Activated B cell treated with CpG ODN at 0.5 μM for 24 hours (primary cell): ENCODE results near the gene ZP3. TPM values are rescaled to one million over a fixed set of nuclear protein-coding genes. Genes with fewer than 3 reads are reported as not detected.
"Not testable (repeated sequence)": the region's sequence is repeated elsewhere in the genome, so short reads cannot be mapped to it uniquely, and the experiment has no call there.

Source experiments
- ATAC-seq: fragments of 200-7000 bp; cut with Tn5 transposase; one replicate; pipeline ENCODE4 v1.10.0; 2021; ENCODE audit warnings: low read depth, mild to moderate bottlenecking, moderate library complexity
- CTCF ChIA-PET: fragments of 350-600 bp; sonication (Branson Sonifier 250); formaldehyde crosslinking; loops from one replicate; lab custom pipeline; 2021; ENCODE audit warnings: antibody characterized with exemption; lab: Charles Lee
- POLR2A ChIA-PET: fragments of 350-600 bp; sonication (Branson Sonifier 250); formaldehyde crosslinking; loops from one replicate; lab custom pipeline; 2021; ENCODE audit warnings: antibody characterized with exemption; lab: Charles Lee
- DNase-seq: peaks from one replicate; pipeline ENCODE4 v3.0.0; 2022
- H3K27ac Mint-ChIP-seq: one replicate; pipeline ENCODE4 v1.8.0; 2020; ENCODE audit warnings: mixed read lengths
- H3K27me3 Mint-ChIP-seq: one replicate; pipeline ENCODE4 v1.8.0; 2021; ENCODE audit warnings: mixed read lengths
- H3K36me3 Mint-ChIP-seq: one replicate; pipeline ENCODE4 v1.8.0; 2021; ENCODE audit warnings: low read depth, mixed read lengths
- H3K4me1 Mint-ChIP-seq: one replicate; pipeline ENCODE4 v1.8.0; 2021; ENCODE audit warnings: mixed read lengths
- H3K4me3 Mint-ChIP-seq: one replicate; pipeline ENCODE4 v1.8.0; 2020; ENCODE audit warnings: mild to moderate bottlenecking, mixed read lengths
- H3K9me3 Mint-ChIP-seq: one replicate; pipeline ENCODE4 v1.8.0; 2020; ENCODE audit warnings: mixed read lengths
- intact Hi-C: fragments of 100-400 bp; cut with micrococcal nuclease; formaldehyde crosslinking; loops from one replicate; pipeline ENCODE4 v1.15.1; 2024
- total RNA-seq: library from RNA; stranded (reverse); gene quantifications from 2 replicates; pipeline ENCODE4 v1.2.3, GENCODE V29; 2022
- TF ChIP-seq, protein P1 (sequence below): fragments of 200-600 bp; IDR thresholded peaks from one replicate; pipeline ENCODE4 v1.8.0; 2022; ENCODE audit warnings: antibody characterized with exemption, mild to moderate bottlenecking

The ZP3 gene
- total RNA-seq, 1 donor from 2014 or later, result 2.9 TPM

DNA sequence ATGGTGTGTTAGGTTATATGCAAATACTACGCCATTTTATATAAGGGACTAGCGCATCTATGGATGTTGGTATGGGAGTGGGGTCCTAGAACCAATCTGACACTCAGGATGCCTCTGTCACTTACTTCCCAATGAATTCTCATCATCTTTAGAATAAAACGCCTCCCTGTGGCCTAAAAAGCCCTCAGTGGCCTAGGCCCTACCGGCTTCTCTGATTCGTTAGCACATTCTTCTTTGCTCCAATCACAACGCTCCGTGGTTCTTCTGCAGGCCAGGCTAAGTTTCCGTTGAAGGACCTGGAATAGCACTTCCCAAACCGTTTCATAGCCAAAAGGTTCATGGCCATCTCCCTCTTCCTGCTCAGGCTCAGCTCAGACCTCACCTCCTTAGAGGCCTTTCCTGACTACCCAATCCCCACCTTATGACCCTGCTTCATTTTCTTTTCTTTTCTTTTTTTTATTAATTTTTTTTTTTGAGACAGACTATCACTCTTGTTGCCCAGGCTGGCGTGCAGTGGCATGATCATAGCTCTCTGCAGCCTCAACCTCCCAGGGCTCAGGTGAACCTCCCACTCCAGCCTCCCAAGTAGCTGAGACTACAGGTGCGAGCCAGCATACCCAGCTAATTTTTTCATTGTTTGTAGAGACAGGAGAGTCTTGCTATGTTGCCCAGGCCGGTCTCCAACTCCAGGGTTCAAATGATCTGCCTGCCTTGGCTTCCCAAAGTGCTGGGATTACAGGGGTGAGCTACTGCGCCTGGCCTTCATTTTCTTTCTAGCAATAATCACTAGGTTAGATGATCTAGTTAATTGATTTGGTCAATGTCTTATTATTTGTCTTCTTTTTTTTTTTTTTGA is 41.4 kb upstream of the ZP3 start:
- H3K4me1 Mint-ChIP-seq, result peaks cover 15% of the 10 kb centered on the region
- H3K9me3 Mint-ChIP-seq, result no peaks in the 10 kb centered on the region
- DNase-seq (no peak), ATAC-seq (no peak)
- H3K36me3 Mint-ChIP-seq, result no peaks in the 10 kb centered on the region
- intact Hi-C loops, result no loop called here
- no peaks in the 10 kb centered on the region for H3K27me3 Mint-ChIP-seq
- POLR2A ChIA-PET, result interaction anchor here (1.0 kb wide), 1 partner anchor 9 kb away, joined by 3 read pairs; no protein-coding TSS in a partner anchor
- TF ChIP-seq, protein P1, sequence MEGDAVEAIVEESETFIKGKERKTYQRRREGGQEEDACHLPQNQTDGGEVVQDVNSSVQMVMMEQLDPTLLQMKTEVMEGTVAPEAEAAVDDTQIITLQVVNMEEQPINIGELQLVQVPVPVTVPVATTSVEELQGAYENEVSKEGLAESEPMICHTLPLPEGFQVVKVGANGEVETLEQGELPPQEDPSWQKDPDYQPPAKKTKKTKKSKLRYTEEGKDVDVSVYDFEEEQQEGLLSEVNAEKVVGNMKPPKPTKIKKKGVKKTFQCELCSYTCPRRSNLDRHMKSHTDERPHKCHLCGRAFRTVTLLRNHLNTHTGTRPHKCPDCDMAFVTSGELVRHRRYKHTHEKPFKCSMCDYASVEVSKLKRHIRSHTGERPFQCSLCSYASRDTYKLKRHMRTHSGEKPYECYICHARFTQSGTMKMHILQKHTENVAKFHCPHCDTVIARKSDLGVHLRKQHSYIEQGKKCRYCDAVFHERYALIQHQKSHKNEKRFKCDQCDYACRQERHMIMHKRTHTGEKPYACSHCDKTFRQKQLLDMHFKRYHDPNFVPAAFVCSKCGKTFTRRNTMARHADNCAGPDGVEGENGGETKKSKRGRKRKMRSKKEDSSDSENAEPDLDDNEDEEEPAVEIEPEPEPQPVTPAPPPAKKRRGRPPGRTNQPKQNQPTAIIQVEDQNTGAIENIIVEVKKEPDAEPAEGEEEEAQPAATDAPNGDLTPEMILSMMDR, result no peak
- no peak overlapping the region for H3K4me3 Mint-ChIP-seq
- no peak overlapping the region for H3K27ac Mint-ChIP-seq
- CTCF ChIA-PET, result no interaction called here

DNA sequence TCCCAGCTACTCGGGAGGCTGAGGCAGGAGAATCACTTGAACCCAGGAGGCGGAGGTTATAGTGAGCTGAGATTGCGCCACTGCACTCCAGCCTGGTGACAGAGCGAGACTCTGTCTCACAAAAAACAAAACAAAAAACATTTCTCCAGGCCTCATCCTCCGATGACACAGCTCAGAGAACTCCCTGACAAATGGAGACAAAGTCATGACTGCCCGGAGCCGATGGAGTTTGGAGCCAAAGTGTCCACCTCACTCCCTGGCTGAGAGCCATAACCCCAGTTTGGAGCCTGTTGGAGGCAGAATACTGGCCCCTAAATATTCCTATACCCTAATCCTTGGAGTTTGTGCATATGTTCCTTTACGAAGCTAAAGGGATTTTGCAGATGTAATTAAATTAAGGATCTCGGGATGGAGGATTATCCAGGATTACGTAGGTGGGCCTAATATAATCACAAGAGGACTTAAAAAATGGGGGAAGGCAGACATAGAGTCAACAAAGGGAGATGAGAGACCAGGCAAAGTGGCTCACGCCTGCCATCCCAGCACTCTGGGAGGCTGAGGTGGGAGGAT is 38.0 kb upstream of the ZP3 start:
- Mint-ChIP-seq H3K27ac (no peak overlapping the region), H3K9me3 (no peaks in the 10 kb centered on the region), H3K27me3 (no peaks in the 10 kb centered on the region), H3K36me3 (no peaks in the 10 kb centered on the region), H3K4me1 (peaks cover 18% of the 10 kb centered on the region), H3K4me3 (no peak overlapping the region)
- TF ChIP-seq, protein P1, result no peak
- intact Hi-C loops, result no loop called here
- POLR2A ChIA-PET, result interaction anchor here (0.6 kb wide), 1 partner anchor 11 kb away, joined by 3 read pairs; no protein-coding TSS in a partner anchor
- CTCF ChIA-PET, result no interaction called here
- no peak for DNase-seq
- ATAC-seq, result no peak

DNA sequence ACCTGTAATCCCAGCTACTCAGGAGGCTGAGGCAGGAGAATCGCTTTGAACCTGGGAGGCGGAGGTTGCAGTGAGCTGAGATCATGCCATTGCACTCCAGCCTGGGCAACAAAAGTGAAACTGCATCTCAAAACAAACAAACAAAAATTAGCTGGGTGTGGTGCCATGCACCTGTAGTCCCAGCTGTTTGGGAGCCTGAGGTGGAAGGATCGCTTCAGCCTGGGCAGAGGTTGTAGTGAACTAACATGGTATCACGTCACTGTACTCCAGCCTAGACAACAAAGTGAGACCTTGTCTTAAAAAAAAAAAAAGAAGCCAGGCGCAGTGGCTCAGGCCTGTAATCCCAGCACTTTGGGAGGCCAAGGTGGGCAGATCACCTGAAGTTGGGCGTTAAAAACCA is 37.0 kb upstream of the ZP3 start:
- DNase-seq, H3K27ac Mint-ChIP-seq, H3K4me3 Mint-ChIP-seq, CTCF ChIA-PET, ATAC-seq, intact Hi-C loops, POLR2A ChIA-PET, H3K9me3 Mint-ChIP-seq, H3K27me3 Mint-ChIP-seq, H3K36me3 Mint-ChIP-seq: not testable (repeated sequence)
- peaks cover 23% of the 10 kb centered on the region for H3K4me1 Mint-ChIP-seq

DNA sequence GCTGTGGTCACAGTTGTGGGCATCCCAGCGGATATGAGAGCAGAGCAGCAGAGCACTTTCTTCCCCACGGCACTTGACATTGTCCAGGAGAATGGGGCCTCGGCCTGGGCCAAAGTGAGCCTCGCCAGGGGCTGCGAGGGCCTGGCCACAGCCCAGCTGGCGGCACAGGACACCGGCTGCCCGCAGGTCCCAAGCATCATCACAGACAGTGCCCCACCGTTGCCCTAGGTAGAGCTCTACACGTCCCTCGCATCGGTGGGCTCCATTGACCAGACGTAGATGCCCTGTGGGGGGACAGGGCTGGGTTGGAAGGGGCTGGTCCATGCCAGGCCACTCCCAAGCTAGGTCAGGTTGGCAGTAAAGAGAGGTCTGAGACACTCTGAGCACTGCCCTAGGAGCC is 34.7 kb upstream of the ZP3 start:
- TF ChIP-seq, protein P1, result no peak
- no peak overlapping the region for H3K4me3 Mint-ChIP-seq
- ChIA-PET POLR2A (no interaction called here), CTCF (no interaction called here)
- intact Hi-C loops, result no loop called here
- H3K27me3 Mint-ChIP-seq, result no peaks in the 10 kb centered on the region
- no peaks in the 10 kb centered on the region for H3K36me3 Mint-ChIP-seq
- no peak for ATAC-seq
- H3K27ac Mint-ChIP-seq, result no peak overlapping the region
- no peaks in the 10 kb centered on the region for H3K9me3 Mint-ChIP-seq
- DNase-seq, result no peak
- peaks cover 30% of the 10 kb centered on the region for H3K4me1 Mint-ChIP-seq

DNA sequence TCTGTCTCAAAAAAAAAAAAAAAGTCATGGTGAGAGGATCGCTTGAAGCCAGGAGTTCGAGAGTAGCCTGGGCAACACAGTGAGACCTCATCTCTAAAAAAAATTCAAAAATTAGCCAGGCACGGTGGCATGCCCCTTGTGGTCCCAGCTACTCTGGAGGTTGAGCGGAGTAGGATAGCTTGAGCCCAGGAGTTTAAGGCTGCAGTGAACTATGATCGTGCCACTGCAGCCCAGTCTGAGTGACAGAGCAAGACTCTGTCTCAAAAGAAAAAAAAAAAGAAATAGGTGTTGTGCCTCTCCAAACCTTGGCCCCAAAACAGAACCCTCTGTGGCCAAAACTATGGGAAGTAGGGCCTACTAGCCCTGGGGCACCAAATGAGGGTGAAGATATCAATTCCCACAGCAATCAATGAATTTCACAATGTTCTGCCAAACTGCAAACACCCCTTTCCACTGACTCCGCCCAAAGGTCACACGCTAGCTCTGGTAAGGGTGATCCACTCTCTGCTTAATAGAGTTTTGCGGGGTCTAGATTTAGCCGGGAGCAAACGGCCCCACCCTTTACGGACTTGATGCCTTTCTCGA is 32.1 kb upstream of the ZP3 start:
- TF ChIP-seq, protein P1, result no peak
- Mint-ChIP-seq H3K36me3 (no peaks in the 10 kb centered on the region), H3K27me3 (no peaks in the 10 kb centered on the region), H3K4me3 (peak overlapping the region; percentile 88), H3K4me1 (peaks cover 32% of the 10 kb centered on the region), H3K9me3 (no peaks in the 10 kb centered on the region), H3K27ac (peak overlapping the region; percentile 97)
- POLR2A ChIA-PET, result interaction anchor here (0.6 to 1.0 kb wide), 3 partner anchors 9 to 32 kb away, joined by 3 read pairs; no protein-coding TSS in a partner anchor
- intact Hi-C loops, result loop anchor here (1.0 kb wide), 1 partner anchor 33 kb away; no protein-coding TSS in a partner anchor
- ATAC-seq (peak; percentile 2), DNase-seq (no peak)
- CTCF ChIA-PET, result no interaction called here
